Stimulated activated CD8-positive, alpha-beta memory T cell treated with anti-CD3 and anti-CD28 coated beads, Interleukin-7, amount 100 ng/mL, for 48 hours (primary cell): ENCODE results near the gene TNFRSF21.

Source experiments
- DNase-seq, 2 donors: peaks; one replicate each; pipeline ENCODE4 v3.0.0-alpha.2; 2020; ENCODE audit warnings: low read depth in 1 of 2; ENCODE audit errors: extremely low read depth in 1 of 2

Gene TNFRSF21

DNA sequence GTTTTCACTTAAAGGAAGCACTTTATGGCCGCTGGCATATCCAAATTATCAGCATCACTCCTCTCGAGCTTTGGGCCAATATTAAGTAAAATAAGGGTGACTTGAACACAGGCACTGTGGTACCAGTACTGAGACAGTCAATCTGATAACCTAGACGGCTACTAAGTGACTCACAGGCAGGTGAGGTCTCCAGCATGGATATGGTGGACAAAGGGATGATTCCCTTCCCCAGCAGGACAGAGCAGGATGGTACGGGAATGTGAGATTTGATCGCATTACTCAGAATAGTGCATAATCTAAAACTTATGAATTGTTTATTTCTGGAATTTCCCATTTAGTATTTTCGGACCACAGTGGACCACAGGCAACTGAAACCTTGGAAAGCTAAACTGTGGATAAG lies 55.7 kb downstream of the TNFRSF21 start:
- no peak for DNase-seq

DNA sequence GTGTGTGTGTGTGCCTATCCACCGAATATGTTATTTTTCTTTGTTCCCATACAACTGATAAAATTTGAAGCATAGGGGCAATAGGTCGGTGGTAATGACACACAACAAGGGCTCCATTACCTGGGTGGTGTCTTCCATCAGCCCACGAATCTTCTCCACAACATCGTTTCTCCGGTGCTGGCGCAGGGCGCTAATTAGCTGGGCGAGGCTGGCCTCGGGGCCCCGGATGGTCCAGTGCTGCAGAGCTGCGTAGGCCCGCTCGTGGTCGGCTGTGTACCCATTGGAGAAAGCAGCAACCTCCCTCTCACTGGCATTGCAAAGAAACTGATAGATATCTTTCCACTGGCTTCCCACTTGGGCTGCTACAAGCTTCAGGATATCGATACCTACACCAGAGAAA lies 56.6 kb downstream of the TNFRSF21 start:
- DNase-seq: no peak

DNA sequence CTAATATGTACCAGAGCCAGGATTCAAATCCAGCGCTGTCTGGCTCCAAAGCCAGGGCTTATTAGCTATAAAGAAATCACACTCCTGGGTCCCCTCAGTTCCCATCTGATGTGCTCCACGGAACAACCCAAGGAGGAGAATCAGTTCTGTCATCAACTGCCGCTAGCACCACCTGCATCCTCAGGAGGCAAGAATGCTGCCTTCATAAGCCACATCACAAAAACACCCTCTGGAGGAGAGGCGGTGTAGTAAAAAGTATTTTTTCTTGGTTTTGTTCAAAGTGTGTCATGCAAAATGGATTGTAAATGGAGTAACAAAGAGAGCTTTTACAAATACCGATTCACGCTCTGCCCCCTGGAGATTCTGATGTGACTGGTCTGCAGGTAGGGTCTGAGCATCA lies 57.1 kb downstream of the TNFRSF21 start:
- no peak for DNase-seq

- no peak for DNase-seq
Measured at GRCh38 chr6:47251396-47251795, 58.3 kb downstream of the TNFRSF21 start.

DNA sequence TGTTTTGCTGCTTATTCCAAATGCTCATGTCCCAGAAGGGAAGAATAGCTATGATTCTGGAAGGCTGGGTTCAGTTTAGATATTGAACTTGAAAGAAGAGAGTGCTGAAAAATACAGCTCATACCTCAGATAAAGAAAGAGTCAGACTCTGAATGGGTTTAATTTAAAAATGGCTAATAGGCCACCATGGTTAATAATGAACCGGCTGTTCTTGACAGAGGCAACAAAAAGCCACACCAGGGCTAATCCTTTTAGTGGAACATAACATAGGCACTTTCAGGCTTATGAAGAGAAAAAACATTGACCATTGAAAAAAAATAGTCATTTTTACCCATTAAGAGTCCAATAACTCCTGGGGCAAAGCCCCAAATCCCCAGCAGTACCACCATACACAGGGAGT lies 59.4 kb downstream of the TNFRSF21 start:
- no peak for DNase-seq

DNA sequence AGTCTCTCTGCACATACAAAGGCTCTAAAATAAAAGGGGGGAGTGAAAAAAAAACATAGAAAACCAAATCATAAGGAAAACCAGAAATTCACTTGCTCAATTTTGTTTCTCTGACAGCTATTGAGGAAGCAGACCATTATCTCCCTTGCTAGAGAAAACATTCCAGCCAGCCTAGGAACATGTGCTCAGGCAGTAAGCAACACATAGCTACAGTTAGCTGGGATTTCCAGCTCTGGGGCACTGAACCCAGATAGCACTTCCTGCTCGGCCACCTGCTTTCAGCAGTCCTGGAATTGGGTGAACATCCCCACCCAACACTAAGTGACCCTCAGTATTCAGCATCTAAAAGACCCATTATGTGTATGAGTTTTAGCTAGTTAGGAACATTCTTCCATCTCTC lies 61.3 kb downstream of the TNFRSF21 start:
- DNase-seq: no peak

DNA sequence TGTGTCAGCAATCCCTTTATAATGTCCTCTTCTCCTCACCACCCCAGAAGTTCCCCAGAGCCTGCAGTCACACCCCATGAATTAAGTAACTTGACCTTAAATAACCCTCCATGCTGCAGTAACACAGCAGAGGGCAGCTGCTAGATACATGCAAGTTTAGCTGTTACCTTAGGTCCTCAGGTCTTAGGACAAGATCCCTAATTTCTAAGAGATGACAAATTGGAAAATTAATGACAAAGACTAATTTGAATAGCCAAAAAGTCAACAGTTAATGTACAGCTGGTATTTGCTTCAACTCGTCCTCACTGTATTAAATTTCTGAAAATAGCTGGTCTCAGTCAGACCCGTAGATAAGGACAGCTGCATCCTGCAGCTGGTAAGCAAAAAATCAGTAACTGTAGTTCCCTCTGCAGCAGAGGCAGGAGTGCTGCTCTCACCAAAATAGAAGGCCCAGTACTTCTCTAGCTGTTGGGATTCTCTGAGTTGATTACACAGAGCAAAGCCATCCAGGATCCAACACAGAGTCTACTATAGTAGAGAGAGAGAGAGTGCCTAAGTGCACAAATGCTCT lies 62.4 kb downstream of the TNFRSF21 start:
- no peak for DNase-seq

DNA sequence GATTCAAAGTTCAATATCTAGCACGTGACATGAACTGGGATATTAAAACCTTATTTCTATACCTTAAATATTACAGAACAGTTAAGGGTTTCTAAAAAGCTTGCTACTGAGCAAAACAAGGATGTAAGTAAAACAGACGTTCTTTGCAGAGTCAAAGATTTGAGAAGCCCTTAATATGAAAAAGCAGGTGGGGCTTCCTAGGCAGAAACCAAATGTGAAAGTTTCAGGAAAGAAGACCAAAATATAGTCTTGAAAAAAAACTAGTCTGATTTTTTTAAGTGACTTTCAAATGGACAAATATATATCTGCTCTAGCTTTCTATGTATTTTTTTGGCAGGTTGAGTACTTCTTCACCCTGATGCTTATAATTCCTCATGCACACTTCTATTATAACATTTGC lies 63.2 kb downstream of the TNFRSF21 start:
- DNase-seq: no peak

DNA sequence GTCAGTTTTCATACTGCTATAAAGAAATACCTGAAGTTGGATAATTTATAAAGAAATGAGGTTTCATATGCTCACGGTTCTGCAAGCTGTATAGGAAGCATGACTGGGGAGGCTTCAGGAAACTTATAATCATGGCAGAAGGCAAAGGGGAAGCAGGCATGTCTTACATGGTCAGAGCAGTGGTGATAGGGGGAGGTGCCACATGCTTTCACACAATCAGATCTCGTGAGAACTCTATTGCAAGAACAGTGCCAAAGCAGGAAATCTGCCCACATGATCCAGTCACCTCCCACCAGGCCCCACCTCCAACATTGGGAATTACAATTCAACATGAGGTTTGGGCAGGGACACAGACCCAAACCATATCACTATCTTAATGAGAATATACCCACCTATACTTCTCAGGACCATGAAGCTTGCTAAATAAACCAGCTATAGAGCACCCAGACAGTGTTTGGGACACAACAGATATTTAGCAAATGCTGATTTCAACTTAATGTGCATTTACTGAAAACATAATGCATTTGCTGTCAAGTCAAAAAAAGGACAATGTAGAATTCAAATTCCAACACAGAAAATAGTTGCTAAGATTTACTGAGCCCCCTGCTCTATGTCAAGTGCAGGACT lies 63.8 kb downstream of the TNFRSF21 start:
- DNase-seq: no peak

DNA sequence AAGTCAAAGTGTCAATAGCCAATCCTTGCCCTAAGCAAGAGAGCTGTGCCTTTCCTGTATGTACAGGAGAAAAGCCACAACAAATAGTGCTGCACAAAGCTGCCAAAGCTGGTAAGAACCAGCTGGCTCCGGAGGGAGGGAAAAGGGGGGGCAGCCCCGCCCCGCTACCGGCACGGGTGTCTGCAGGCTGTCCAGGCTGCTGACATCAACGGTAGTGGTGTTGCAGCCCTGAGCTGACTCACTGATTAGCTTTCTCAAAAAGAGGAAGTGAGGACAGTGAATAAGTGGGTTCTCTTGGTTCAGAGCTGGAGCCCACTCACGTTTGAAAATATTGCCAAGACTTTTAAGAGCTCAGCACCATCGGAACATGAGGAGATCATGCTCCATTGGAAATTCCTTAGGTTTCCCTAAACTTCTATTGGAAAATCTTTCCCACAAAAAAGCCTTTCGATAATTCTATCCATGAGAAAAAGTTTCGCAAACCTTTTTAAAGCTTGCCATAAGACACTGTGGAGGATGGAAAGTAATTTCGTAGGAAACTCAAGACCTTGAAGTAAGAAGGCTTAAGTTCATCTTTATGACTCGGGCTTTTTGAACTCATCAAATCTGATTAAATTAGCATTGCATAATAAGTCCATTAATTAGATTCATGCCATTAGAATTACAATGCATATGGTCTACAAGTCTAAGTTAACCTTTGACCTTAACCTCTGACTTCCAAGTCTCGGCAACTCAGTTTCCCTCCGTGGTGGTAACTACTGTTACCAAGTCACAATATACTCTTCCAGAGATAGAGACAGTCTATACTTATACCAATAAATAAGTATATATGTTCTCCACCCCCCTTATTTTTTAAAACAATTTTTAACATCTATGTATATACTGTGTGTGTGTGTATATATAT lies 67.0 kb downstream of the TNFRSF21 start:
- peak; percentile 10 to 20 for DNase-seq

DNA sequence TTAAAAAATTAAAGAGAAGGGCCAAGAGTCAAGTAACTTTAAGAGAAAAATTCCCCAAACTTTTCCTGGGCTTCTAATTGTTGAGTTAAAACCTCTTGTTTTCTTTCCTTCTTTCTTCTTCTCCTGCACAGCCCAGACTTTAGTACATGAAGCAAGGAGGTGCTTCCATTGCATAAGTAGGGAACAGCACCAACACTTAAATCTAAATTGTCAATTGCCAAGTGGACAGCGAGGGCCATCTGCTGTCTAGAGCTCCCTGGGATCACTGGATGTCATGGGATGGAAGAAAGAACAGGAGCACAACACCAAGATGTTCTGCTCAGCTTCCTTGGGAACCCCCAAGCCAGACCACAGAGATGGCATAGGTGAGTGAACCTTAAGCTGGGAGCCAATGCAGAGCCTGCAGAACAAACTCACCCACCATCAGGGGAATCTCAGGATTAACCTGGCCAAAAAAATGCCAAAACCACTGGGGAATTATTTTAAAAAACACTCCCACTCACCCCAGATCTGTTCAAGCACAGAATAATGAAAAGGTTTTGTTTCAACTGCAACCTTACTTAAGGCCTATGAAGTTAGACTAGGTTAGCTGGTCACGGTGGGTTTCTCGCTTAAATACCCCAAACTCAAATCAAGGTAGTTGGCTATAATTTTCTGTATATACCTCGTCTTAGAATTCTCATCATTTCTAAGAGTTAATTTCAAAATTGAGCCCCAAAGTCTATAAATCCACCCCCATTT lies 67.8 kb downstream of the TNFRSF21 start:
- no peak for DNase-seq

DNA sequence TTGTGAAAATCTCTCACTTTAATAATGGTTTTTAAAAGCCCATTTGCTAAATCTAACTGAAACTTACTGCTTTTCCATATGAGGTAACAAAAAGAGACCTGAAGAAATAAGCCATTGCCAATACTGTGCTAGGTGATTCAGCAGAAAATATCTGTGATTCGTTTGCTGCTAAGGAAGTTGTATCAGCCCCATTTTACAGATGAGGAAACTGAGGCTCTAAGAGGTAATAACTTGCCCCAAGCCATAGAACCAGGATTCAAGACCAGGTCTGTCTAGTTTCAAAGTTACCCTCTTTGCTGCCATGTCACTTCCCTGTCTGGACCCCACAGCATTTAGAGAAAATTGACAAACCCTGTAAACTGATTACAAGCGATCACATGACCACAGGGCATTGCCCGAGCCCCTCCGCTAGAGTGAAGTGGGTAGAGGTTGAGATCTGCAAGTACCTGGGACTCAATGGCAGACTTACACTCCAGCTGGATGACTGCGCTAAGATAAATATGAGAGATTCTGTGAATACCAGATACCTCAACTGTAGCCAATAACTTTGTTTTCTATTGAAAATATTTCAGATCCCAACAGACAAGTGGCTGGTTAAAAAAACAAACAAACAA lies 69.3 kb downstream of the TNFRSF21 start:
- DNase-seq: no peak

DNA sequence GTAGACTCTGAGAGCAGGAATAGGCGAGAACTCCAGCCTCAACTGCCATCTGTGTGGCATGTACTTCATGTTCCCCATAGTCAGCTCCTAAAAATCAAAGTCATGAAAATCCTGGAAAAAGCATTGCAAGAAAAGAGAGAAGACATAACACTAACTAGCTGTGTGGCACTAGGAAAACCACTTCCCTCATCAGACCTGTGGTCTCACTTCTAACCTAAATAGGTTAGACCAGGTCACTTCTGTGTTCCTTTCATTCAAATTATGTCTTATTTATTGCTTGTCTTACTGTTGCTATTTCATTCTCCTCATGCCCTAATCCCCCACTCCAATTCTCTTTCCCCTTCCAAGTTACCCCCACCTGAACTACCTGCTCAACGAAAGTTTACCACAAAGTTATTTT lies 70.2 kb downstream of the TNFRSF21 start:
- no peak for DNase-seq

- DNase-seq: no peak
Measured at GRCh38 chr6:47238456-47238995, 71.2 kb downstream of the TNFRSF21 start.

GRCh38 chr6:47237196-47237595 lies 72.5 kb downstream of the TNFRSF21 start:
- no peak for DNase-seq

DNA sequence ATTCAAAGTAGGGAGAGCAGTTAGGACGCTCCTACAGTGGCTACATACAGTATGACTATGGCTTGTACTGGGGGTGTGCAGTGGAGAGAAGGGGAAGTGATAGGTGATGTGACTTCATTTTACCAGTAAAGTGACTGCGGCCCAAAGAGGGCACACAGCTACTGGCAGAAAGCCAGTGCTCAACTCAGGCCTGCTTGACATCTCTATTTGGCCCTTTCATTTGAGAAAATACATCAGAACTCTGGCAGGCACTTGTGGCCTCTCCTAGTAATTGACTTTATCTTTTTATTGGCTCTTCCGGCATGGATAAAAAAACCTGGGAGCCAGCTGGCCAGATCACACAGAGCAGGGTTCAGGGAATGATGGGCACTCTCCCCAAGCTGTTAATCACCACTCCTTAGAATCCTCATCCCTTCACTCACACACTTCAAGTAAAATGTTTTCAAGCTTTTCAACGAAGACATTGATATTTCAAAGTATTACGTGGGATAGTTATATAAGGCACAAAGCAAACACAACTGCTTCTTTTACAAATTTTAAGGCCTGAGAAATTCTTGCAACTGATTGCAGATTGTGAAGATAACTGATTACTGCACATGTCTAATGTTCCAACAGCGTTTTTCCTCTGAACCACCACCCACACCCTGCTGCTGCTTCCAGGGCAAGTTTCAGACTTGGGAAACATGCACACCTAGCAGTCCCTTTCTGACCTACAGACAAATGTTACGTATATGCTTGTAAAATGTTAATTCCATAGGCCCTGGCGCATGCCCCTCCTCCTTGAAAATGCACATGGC lies 73.5 kb downstream of the TNFRSF21 start:
- no peak for DNase-seq

GRCh38 chr6:47235421-47235820 lies 74.3 kb downstream of the TNFRSF21 start:
- DNase-seq: no peak

GRCh38 chr6:47234266-47234933 lies 75.3 kb downstream of the TNFRSF21 start:
- no peak for DNase-seq

- no peak for DNase-seq
Measured at GRCh38 chr6:47231151-47231550, 78.6 kb downstream of the TNFRSF21 start.
